ELF-1 (cell line): ENCODE measurements around the gene PACS2.
"Not testable (repeated sequence)": the region's sequence is repeated elsewhere in the genome, so short reads cannot be mapped to it uniquely, and the experiment has no call there.

ENCODE experiments used
- DNase-seq: peaks from one replicate; pipeline ENCODE4 v3.0.0-alpha.2; 2016; ENCODE audit warnings: low read depth, low spot score

The PACS2 gene

GRCh38 chr14:105348945-105349699, 34.6 kb downstream of the PACS2 start:
- DNase-seq: no peak

GRCh38 chr14:105349992-105350391, 35.4 kb downstream of the PACS2 start:
- no peak for DNase-seq

GRCh38 chr14:105350450-105351244, 36.1 kb downstream of the PACS2 start:
- no peak for DNase-seq

DNA sequence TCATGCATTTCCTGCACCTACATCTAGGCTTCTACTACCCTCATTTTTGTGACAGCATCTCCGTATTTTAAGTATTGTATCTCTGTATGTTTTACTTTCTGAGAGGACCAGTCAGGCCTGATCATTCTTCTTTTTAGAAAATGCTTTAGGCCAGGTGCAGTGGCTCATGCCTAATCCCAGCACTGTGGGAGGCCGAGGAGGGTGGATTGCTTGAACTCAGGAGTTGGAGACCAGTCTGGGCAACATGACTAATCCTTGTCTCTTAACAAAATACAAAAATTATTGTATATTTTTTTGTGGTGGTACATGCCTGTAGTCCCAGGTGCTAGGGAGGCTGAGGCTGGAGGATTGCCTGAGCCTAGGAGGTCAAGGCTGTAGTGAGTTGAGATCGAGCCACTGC, 36.9 kb downstream of the PACS2 start:
- no peak for DNase-seq

GRCh38 chr14:105351920-105352851, 37.6 kb downstream of the PACS2 start:
- peak; percentile 92 for DNase-seq

DNA sequence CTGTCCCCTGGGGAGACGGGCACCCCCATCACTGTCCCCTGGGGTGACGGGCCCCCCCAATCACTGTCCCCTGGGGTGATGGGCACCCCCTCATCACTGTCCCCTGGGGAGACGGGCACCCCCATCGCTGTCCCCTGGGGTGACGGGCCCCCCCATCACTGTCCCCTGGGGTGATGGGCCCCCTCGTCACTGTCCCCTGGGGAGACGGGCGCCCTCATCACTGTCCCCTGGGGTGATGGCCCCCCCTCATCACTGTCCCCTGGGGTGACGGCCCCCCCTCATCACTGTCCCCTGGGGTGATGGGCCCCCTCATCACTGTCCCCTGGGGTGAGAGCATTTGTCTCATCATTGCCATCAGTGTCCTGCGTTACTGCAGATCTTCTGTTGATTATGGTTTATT, 38.6 kb downstream of the PACS2 start:
- no peak for DNase-seq

DNA sequence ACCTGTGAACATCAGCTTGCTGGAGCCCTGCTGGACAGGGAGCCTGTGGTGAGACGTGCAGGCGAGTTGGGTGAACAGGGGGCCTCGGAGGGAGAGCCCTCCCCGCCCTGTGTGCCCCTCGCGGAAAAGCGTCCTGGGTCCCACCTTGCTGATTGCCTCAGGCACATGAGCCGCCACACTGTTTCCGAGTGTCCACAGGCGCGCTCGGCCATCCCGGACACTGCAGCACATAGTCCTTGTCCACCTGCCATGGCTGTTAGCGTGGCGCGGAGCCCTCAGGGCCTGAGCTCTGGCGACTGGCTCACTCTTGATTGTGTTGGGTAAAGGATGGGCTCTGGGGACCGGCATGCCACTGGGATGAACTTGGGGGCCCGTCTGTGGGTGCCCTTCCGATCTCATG, 40.0 kb downstream of the PACS2 start:
- DNase-seq: no peak

DNA sequence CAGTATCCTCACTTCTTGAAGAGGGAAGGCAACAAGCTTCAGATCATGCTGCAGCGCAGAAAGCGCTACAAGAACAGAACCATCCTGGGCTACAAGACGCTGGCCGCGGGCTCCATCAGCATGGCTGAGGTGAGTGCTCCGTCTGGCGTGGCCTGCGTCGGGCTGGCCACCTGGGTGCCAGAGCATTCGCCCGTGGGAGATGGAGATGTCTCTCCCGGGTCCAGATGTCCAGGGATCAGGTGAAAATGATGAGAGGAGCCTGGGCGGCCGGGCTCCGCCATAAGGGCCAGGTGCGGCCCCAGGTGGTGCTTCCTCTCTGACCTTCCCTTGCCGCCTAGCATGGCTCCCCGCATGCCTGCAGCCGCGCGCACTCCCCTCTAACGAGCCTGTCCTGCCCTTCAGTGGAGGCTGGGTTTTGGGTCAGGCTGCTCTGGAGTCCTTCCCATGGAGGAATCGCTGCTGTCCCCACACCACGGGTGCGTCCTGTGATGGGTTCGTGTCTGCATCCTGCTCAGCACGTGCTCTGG, 40.6 kb downstream of the PACS2 start:
- no peak for DNase-seq

DNA sequence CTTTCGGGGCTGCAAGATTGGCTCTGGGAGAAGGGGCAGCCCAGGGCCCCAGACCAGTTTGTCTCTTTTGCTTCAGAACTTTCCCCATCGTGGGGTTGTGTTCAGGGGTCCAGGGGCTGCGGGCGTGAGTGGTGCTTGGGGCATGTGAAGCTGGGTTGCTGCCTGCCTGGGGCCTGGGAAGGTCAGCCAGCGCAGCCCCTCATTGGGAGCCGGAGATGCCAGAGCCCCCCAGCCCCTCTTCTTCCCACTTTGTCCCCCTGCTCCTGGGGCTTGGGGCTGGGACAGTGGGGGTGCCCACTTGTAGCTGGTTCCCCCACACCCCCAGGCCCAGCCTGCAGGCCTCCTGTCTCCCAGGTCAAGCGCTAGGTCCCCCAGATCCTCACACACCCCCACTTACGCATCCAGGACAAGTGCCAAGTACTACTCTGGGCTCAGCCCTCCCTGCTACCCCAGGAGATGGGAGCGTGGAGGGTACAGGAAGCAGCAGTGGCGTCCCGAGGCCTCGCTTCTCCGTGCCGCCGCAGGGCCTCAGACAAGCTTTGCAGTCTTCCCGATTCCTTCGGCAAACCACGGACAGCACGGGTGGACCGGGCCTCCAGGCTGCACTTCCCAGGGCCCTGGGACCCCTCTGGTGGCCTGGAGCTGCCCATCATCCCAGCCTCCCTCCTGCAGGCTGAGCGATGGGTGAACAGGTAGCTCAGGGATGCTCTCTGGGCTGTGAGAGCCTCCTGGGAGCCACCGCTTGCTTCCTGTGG, 41.5 kb downstream of the PACS2 start:
- no peak for DNase-seq

- peak; percentile 59 for DNase-seq
Observed at GRCh38 chr14:105356927-105357326, 42.4 kb downstream of the PACS2 start.

DNA sequence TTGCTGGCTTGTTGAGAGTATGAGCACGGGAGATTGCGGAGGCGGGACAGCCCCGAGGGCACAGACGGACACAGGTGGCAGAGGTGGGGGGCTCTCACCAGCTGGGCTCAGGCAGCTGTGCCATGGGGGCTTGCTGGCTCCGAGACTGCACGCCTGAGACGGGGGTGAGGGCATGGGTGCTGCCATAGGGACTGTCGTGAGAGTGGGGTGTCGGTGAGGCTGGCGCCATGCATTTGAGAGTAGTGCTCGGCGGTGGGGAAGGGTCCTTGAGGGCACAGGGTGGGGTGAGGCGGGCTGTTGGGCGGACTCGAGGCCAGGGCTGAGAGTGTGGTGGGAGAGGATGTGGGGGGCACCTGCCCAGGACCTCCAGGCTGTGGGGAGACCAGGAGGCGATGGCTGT, 43.1 kb downstream of the PACS2 start:
- DNase-seq: no peak

DNA sequence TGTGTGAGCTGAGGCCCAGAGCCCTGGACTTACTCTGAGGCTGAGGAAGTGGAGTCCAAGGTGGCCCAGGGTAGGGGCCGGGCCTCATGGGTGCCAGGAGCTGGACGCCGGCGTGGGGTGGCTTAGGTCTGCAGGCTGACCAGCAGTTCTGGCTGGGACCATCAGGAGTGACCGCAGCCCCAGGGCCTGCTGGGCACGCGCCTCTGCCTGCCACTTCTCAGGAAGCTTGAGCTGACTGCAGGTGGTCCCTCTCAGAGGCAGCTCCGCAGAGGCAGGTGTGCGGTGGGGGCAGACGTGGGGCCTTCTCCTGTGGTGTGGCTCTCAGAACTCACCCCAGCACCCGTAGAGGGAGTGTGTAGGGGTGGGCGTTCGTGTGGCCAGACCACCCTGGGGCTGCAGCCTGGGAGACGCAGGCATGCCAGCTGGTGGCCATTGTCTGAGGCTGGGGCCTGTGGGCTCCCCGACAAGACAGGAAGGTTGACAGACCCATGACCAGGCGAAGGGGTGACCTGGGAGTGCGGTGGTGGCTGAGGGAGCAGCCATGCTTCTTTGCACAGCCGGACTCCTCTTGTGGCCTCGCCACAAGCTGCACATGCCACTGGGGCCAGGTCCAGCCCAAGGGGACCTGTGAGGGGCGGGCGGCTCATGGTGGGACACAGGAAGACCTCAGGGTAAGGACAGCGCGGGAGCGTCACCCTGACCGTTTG, 43.7 kb downstream of the PACS2 start:
- no peak for DNase-seq

GRCh38 chr14:105358943-105359342, 44.4 kb downstream of the PACS2 start:
- no peak for DNase-seq

GRCh38 chr14:105361412-105361811, 46.9 kb downstream of the PACS2 start:
- DNase-seq: not testable (repeated sequence)

DNA sequence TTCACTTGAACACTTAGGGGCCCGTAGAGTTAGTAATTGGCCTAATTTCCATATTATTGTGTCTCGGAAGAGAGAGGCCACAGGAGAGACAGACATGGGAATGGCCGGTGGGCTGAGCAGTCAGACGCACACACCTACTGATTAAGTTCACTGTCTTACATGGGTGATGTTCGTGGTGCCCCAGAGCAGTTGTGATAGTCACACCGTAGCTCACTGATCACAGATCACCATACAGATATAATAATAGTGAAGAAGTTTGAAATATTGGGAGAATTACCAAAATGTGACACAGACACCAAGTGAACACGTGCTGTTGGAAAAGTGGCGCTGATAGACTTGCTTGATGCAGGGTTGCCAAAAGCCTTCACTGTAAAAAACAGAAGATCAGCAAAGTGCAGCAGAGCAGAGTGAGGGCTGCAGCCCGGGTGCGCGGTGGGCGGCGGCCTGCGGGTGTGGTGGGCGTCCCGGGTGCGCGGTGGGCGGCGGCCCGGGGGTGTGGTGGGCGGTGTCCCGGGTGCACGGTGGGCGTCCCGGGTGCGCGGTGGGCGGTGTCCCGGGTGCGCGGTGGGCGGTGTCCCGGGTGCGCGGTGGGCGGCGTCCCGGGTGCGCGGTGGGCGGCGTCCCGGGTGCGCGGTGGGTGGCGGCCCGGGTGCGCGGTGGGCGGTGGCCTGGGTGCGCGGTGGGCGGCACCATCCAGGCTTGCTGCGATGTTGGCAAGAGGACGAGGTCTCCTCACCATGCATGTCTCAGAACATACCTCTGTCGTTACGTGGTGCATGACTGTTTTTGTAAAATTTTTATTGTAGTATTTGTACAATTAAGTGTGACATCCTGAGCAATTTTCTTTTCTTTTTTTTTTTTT, 49.5 kb downstream of the PACS2 start:
- no peak for DNase-seq

DNA sequence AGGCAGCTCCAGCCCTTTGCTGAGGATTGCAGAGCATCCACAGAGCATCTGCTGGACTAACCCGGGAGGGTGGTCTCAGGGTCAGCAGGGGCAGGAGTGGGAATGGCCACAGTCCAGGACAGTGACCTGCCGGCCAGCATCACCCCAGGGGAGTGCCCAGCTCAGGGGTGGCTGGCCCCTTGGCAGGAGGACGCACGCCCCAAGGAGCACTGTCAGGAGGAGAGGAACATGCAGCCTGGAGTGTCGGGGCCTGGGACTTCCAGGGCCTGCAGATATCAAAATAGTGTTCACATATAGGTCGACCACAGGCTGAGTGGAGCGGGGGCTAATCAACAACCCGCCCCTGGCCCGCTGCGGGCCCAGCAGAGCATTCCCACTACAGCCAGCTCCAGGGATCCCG, 50.6 kb downstream of the PACS2 start:
- no peak for DNase-seq

DNA sequence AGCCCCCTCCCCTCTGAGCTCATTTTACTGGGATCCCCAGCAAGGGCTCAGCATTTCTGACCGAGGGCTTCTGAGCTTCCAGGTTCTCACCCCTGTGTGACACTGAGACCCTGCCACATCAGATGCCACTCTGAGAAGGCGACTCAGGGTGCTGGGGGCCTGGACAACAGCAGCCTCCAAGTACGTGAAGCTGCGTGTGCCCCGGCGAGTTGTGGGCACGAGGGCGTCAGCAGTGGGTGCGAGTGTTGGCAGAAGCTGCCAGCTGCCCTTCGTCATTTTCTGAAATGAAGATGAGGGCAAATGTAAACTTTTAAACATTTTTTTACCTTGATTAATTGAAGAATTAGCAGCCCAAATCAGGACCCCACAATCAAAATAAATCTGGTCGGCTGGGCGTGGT, 51.1 kb downstream of the PACS2 start:
- no peak for DNase-seq

- no peak for DNase-seq
Observed at GRCh38 chr14:105366386-105367074, 52.0 kb downstream of the PACS2 start.
